CD8-positive, alpha-beta memory T cell (primary cell): ENCODE measurements around the gene PI4K2A. TPM values are rescaled to one million over a fixed set of nuclear protein-coding genes. Genes with fewer than 3 reads are reported as not detected.

Source experiments
- CTCF ChIA-PET: fragments of 350-600 bp; sonication (Branson Sonifier 250); formaldehyde crosslinking; loops from one replicate; lab custom pipeline; 2021; ENCODE audit warnings: antibody characterized with exemption; lab: Charles Lee
- POLR2A ChIA-PET: fragments of 350-600 bp; sonication (Branson Sonifier 250); formaldehyde crosslinking; loops from one replicate; lab custom pipeline; 2021; ENCODE audit warnings: antibody characterized with exemption; lab: Charles Lee
- DNase-seq, 5 donors: peaks; one replicate each; pipeline versions ENCODE4 v3.0.0 to v3.0.0-alpha.2; 2020 to 2022; ENCODE audit warnings: mixed read lengths in 1 of 5
- H3K27ac ChIP-seq: one replicate; pipeline ENCODE4 v1.7.0; 2013; ENCODE audit warnings: low read depth, mild to moderate bottlenecking, low read length, moderate library complexity
- H3K27me3 ChIP-seq: 2 replicates; pipeline ENCODE4 v1.7.0; 2013; ENCODE audit warnings: low read length, mild to moderate bottlenecking; ENCODE audit not compliant: insufficient read depth, poor library complexity, severe bottlenecking
- H3K36me3 ChIP-seq: 2 replicates; pipeline ENCODE4 v1.7.0; 2013; ENCODE audit warnings: mild to moderate bottlenecking, low read length, moderate library complexity; ENCODE audit not compliant: insufficient read depth
- H3K4me1 ChIP-seq: 2 replicates; pipeline ENCODE4 v1.7.0; 2013; ENCODE audit warnings: mild to moderate bottlenecking, low read length, moderate library complexity; ENCODE audit not compliant: insufficient read depth
- H3K4me3 ChIP-seq: 2 replicates; pipeline ENCODE4 v1.7.0; 2013; ENCODE audit warnings: mild to moderate bottlenecking, low read length
- H3K9me3 ChIP-seq: 2 replicates; pipeline ENCODE4 v1.7.0; 2013; ENCODE audit warnings: mild to moderate bottlenecking, low read length
- H3K27ac Mint-ChIP-seq, 8 donors: one replicate each; pipeline ENCODE4 v1.8.0; 2020 to 2021; ENCODE audit warnings: mixed read lengths in 8 of 8, mild to moderate bottlenecking in 6 of 8, inconsistent platforms in 3 of 8, moderate library complexity in 3 of 8
- H3K27me3 Mint-ChIP-seq, 2 donors: one replicate each; pipeline ENCODE4 v1.8.0; 2020 to 2021; ENCODE audit warnings: mixed read lengths in 2 of 2, mild to moderate bottlenecking in 1 of 2, moderate library complexity in 1 of 2
- H3K36me3 Mint-ChIP-seq, 3 donors: one replicate each; pipeline ENCODE4 v1.8.0; 2020 to 2021; ENCODE audit warnings: mixed read lengths in 3 of 3, inconsistent platforms in 1 of 3, mild to moderate bottlenecking in 1 of 3
- H3K4me1 Mint-ChIP-seq, 3 donors: one replicate each; pipeline ENCODE4 v1.8.0; 2020 to 2021; ENCODE audit warnings: mixed read lengths in 3 of 3, inconsistent platforms in 1 of 3, mild to moderate bottlenecking in 1 of 3
- H3K4me3 Mint-ChIP-seq, 7 donors: one replicate each; pipeline ENCODE4 v1.8.0; 2020 to 2021; ENCODE audit warnings: mixed read lengths in 7 of 7, mild to moderate bottlenecking in 6 of 7, moderate library complexity in 4 of 7, inconsistent platforms in 2 of 7
- H3K9me3 Mint-ChIP-seq, 5 donors: one replicate each; pipeline ENCODE4 v1.8.0; 2020 to 2022; ENCODE audit warnings: mixed read lengths in 5 of 5, mild to moderate bottlenecking in 3 of 5, moderate library complexity in 2 of 5, inconsistent platforms in 1 of 5
- polyA plus RNA-seq: library from polyadenylated mRNA; unstranded; fragments of 300-500 nt; fragmentation: Illumina TruSeq; gene quantifications from one replicate; pipeline ENCODE4 v1.2.3, GENCODE V29; 2021
- total RNA-seq, 2 experiments: library from RNA; stranded (reverse); gene quantifications; one replicate each; pipeline ENCODE4 v1.2.3, GENCODE V29; 2021

The PI4K2A gene
- total and polyA plus RNA-seq, 3 experiments from 2014 or later, result 11.4 to 15.9 (median 15.6) TPM

DNA sequence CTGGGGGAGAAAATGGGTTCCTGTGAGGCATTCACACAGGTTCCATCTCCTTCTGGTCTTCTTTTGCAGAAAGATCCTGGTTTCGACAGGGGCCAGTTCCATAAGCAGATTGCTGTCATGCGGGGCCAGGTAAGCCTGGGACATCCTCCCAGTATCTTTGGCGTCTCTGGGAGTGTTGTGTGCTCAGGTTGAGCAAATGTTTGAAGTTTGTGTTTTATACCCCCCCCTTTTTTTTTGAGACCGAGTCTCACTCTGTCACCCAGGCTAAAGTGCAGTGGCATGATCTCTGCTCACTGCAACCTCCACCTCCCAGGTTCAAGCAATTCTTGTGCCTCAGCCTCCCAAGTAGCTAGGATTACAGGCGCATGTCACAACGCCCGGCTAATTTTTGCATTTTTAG lies 26.5 kb downstream of the PI4K2A start:
- Histone ChIP-seq H3K27ac (no peak overlapping the region), H3K4me3 (no peak overlapping the region), H3K4me1 (no peaks in the 10 kb centered on the region), H3K27me3 (no peaks in the 10 kb centered on the region), H3K9me3 (no peaks in the 10 kb centered on the region), H3K36me3 (peaks cover 12% of the 10 kb centered on the region)
- Mint-ChIP-seq H3K27ac (no peak overlapping the region), H3K4me1 (peaks cover 0 to 12% (median 4%) of the 10 kb centered on the region in 3 donors), H3K36me3 (peaks cover 10 to 70% (median 25%) of the 10 kb centered on the region in 3 donors), H3K4me3 (no peak overlapping the region), H3K27me3 (no peaks in the 10 kb centered on the region), H3K9me3 (no peaks in the 10 kb centered on the region)
- POLR2A ChIA-PET, result no interaction called here
- CTCF ChIA-PET, result no interaction called here
- DNase-seq, result no peak

DNA sequence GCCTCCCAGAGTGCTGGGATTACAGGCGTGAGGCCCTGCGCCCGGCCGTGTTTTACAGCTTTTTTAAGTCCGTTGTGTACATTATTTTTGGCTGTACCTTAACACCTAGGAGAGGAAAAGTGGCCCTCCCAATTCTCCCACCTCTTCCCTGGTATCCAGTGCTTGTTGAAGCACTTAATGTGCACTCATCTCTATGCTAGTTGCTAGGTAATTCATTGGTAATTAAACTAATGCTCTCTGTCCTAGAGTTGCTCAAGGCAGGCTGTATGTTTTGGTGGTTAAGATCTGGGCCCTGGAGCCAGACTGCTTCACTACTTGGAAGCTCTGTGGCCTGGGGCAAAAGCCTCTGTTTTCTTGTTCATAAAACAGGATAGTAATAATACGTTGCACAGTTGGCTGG lies 27.0 kb downstream of the PI4K2A start:
- no peak overlapping the region for H3K27ac ChIP-seq
- CTCF ChIA-PET, result interaction anchor here (0.6 to 2.2 kb wide), 3 partner anchors 10 to 41 kb away, joined by 3 to 6 read pairs (median 6); no protein-coding TSS in a partner anchor
- no peaks in the 10 kb centered on the region for H3K4me1 ChIP-seq
- peaks cover 12% of the 10 kb centered on the region for H3K36me3 ChIP-seq
- no peaks in the 10 kb centered on the region for H3K27me3 ChIP-seq
- no peak overlapping the region for H3K4me3 ChIP-seq
- H3K4me1 Mint-ChIP-seq, result peaks cover 0 to 12% (median 4%) of the 10 kb centered on the region in 3 donors
- no peak overlapping the region for H3K4me3 Mint-ChIP-seq
- H3K36me3 Mint-ChIP-seq, result peaks cover 10 to 69% (median 25%) of the 10 kb centered on the region in 3 donors
- no peaks in the 10 kb centered on the region for H3K27me3 Mint-ChIP-seq
- H3K9me3 ChIP-seq, result no peaks in the 10 kb centered on the region
- no peaks in the 10 kb centered on the region for H3K9me3 Mint-ChIP-seq
- POLR2A ChIA-PET, result no interaction called here
- peak overlapping the region in 3 of 8 donors; percentile 0 to 78 (median 76) for H3K27ac Mint-ChIP-seq
- DNase-seq, result no peak

DNA sequence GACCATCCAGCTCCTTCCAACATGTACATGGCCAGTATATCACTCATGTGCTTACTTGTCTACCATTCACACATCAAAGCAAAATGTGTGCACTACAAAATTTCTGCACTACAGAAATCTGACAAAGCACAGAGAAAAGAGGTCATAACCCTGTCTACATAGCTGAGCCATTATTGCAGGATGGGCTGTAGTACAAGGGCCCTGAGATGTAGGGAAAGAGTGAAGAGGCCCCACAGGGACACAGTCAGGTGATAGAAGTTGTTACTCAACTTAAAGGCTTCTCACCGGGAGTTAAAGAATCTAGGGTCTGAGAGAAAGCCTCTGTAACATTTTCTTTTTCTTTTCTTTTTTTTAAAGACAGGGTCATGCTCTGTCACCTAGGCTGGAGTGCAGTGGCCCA lies 29.1 kb downstream of the PI4K2A start:
- no peaks in the 10 kb centered on the region for H3K27me3 ChIP-seq
- POLR2A ChIA-PET, result interaction anchor here (1.0 to 1.5 kb wide), 2 partner anchors 17 to 36 kb away, joined by 3 to 4 read pairs; partner anchors contain the start of gene AVPI1
- CTCF ChIA-PET, result interaction anchor here (1.0 to 2.2 kb wide), 2 partner anchors 8 to 63 kb away, joined by 4 to 6 read pairs; no protein-coding TSS in a partner anchor

DNA sequence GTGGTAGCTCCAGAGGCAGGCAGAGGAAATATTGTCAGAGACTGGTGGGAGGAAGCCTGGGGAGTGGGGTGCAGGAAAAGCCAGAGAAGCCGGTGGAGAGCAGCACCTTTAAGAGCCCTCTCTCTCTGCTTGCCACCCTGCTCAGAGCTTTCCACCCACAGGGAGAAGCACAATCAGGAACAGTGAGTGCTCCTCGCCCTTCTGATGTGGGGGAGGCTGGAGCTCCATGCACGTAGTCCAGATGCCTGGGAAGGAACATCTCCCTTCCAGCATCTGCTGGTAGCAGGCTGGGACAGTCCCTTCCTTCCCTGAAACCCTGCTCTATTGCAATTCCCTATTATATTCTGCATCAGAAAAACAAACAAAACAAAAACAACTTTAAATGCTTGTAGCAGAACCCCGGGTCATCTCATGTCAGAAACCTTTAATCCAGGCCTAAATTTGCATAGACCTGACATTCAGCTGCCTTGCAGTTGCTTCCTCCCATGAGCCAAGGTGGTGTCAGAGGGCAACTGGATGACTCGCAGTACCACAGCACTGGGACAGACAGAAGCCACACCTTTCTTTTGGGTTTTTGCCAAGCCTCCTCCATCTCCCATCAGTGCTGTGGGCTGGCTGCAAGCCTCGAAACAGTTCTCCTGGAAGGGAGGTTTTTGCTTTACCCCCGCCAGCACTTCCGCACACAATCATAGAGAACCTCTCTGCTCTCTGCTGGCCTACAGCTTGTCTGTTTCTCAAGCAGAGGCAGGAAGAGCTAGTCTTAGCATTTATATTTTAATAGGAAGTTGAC lies 33.5 kb downstream of the PI4K2A start:
- Mint-ChIP-seq H3K4me1 (no peaks in the 10 kb centered on the region), H3K4me3 (peak overlapping the region in 1 of 7 donors; percentile 18), H3K9me3 (no peaks in the 10 kb centered on the region), H3K27ac (no peak overlapping the region), H3K36me3 (peaks cover 4 to 61% (median 7%) of the 10 kb centered on the region in 3 donors), H3K27me3 (no peaks in the 10 kb centered on the region)
- CTCF ChIA-PET, result interaction anchor here (1.3 to 7.4 kb wide), 2 partner anchors 28 to 59 kb away, joined by 4 to 119 read pairs; partner anchors contain the start of gene ZFYVE27
- Histone ChIP-seq H3K27me3 (no peaks in the 10 kb centered on the region), H3K4me3 (no peak overlapping the region), H3K36me3 (peaks cover 15% of the 10 kb centered on the region), H3K27ac (no peak overlapping the region), H3K4me1 (no peaks in the 10 kb centered on the region), H3K9me3 (no peaks in the 10 kb centered on the region)
- POLR2A ChIA-PET, result no interaction called here
- no peak for DNase-seq

More for the DNA sequence above, 29.1 kb downstream of the PI4K2A start:
- H3K36me3 Mint-ChIP-seq, result peaks cover 14 to 68% (median 16%) of the 10 kb centered on the region in 3 donors
- H3K27ac Mint-ChIP-seq, result peak overlapping the region in 4 of 8 donors; percentile 7 to 67 (median 42)
- H3K27me3 Mint-ChIP-seq, result no peaks in the 10 kb centered on the region
- H3K4me1 Mint-ChIP-seq, result peaks cover 0 to 12% (median 4%) of the 10 kb centered on the region in 3 donors
- Histone ChIP-seq H3K4me1 (no peaks in the 10 kb centered on the region), H3K27ac (no peak overlapping the region), H3K4me3 (no peak overlapping the region), H3K9me3 (no peaks in the 10 kb centered on the region), H3K36me3 (peaks cover 25% of the 10 kb centered on the region)
- H3K4me3 Mint-ChIP-seq, result no peak overlapping the region
- DNase-seq, result no peak
- H3K9me3 Mint-ChIP-seq, result no peaks in the 10 kb centered on the region

DNA sequence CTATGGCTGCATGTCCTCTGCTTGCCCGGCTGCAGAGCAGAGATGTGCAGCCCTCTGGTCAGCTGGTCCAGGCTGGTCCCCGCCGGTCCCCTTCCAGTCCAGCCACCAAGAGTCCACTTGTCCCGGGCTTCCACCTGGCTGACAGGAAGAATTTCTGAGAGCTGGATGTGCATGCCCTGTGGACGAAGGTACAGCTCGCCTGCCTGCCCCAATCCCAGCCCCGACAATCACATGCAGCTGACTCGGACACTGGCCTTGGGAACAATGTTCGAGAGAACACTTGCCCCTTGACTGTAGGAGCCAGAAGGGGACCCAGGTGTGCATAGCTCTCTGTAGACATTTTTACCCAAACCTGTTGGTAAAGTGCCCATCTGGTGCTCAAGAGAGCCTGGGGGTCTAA lies 34.8 kb downstream of the PI4K2A start:
- Histone ChIP-seq H3K4me3 (no peak overlapping the region), H3K9me3 (no peaks in the 10 kb centered on the region), H3K4me1 (no peaks in the 10 kb centered on the region), H3K36me3 (peaks cover 15% of the 10 kb centered on the region), H3K27me3 (no peaks in the 10 kb centered on the region), H3K27ac (no peak overlapping the region)
- H3K4me3 Mint-ChIP-seq, result no peak overlapping the region
- H3K27me3 Mint-ChIP-seq, result no peaks in the 10 kb centered on the region
- peaks cover 3 to 56% (median 7%) of the 10 kb centered on the region in 3 donors for H3K36me3 Mint-ChIP-seq
- DNase-seq, result no peak
- CTCF ChIA-PET, result interaction anchor here (0.9 to 7.4 kb wide), 8 partner anchors 9 to 77 kb away, joined by 3 to 119 read pairs (median 4); partner anchors contain the start of genes AVPI1, MARVELD1 and ZFYVE27
- H3K27ac Mint-ChIP-seq, result peak overlapping the region in 1 of 8 donors; percentile 42
- no peaks in the 10 kb centered on the region for H3K9me3 Mint-ChIP-seq
- POLR2A ChIA-PET, result no interaction called here
- H3K4me1 Mint-ChIP-seq, result no peaks in the 10 kb centered on the region

DNA sequence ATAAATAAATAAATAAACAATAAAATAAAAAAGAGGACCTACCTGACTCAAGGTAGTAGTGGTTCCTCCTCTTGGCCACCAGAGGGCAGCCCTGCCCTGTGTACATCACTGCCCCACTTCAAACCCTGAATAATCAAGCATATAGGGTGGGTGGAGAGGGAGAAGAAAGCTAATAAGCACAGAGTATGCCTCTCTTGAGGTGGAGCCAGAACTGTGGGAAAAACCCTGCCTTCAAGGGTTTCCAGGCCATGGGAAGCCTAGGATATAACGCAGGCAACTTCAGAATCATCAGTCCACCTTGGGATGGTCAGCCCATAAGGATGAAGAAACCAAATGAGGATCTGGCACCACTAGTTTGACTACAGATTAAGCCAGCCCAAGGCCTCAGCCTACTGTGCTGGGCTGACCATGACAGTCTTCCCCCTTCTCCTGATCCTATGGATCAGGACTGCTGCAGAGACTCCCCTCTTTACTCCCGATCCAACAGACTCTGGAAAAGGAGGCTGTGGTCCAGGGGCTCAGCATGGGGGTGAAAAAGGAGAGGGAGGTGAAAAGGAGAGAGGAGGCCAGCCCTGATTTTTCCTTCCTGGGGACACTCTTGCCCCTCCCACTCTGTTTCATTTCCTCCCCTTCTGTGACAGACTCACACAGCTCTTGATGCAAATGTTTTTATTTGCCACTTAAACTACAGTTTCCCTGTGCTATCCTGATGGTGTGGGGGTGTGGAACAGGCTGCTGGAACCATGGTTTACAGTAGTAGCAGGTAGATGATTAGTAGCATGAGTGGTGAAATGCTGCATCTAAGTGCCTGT lies 36.5 kb downstream of the PI4K2A start:
- POLR2A ChIA-PET, result interaction anchor here (1.3 kb wide), 1 partner anchor 10 kb away, joined by 5 read pairs; the partner anchor contains the start of gene AVPI1

DNA sequence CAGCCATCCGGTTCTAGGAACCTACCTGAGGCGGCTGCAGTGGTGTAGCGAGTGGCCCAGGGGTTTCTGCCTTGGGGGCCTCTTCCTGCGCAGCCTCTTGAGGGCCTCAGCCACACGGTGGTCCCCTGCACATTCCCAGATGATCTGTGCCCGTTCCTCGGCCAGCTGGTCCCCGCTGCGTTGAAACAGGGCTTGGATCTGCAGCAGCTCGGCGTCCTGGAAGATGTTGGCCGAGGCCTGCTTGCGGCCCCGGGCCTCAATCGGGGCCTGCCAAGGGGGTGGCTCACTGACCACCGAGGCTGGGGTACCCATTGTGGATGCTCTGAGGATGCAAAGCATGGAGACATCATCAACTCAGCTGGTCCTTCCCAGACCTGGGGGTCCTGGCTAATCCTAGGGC lies 39.1 kb downstream of the PI4K2A start:
- H3K27ac Mint-ChIP-seq, result no peak overlapping the region
- Histone ChIP-seq H3K27ac (no peak overlapping the region), H3K4me1 (no peaks in the 10 kb centered on the region), H3K27me3 (no peaks in the 10 kb centered on the region), H3K36me3 (peaks cover 1% of the 10 kb centered on the region), H3K9me3 (no peaks in the 10 kb centered on the region), H3K4me3 (no peak overlapping the region)
- peaks cover 2 to 26% (median 4%) of the 10 kb centered on the region in 3 donors for H3K36me3 Mint-ChIP-seq
- H3K27me3 Mint-ChIP-seq, result no peaks in the 10 kb centered on the region
- H3K4me3 Mint-ChIP-seq, result no peak overlapping the region
- H3K4me1 Mint-ChIP-seq, result peaks cover 0 to 4% (median 0%) of the 10 kb centered on the region in 3 donors
- no peaks in the 10 kb centered on the region for H3K9me3 Mint-ChIP-seq
- DNase-seq, result no peak
- ChIA-PET CTCF (interaction anchor here (1.2 to 7.4 kb wide), 3 partner anchors 20 to 53 kb away, joined by 3 to 119 read pairs (median 5); partner anchors contain the start of gene ZFYVE27), POLR2A (no interaction called here)

More for the DNA sequence above, 36.5 kb downstream of the PI4K2A start:
- Mint-ChIP-seq H3K27ac (peak overlapping the region in 3 of 8 donors; percentile 10 to 72 (median 58)), H3K36me3 (peaks cover 3 to 47% (median 7%) of the 10 kb centered on the region in 3 donors), H3K27me3 (no peaks in the 10 kb centered on the region), H3K4me3 (no peak overlapping the region), H3K4me1 (no peaks in the 10 kb centered on the region), H3K9me3 (no peaks in the 10 kb centered on the region)
- H3K4me1 ChIP-seq, result no peaks in the 10 kb centered on the region
- H3K27ac ChIP-seq, result no peak overlapping the region
- H3K4me3 ChIP-seq, result no peak overlapping the region
- no peaks in the 10 kb centered on the region for H3K27me3 ChIP-seq
- CTCF ChIA-PET, result interaction anchor here (0.9 to 7.4 kb wide), 13 partner anchors 9 to 175 kb away, joined by 3 to 119 read pairs (median 5); partner anchors contain the start of genes AVPI1, MARVELD1 and ZFYVE27
- peak; percentile 21 to 62 (median 42) for DNase-seq
- peaks cover 15% of the 10 kb centered on the region for H3K36me3 ChIP-seq
- H3K9me3 ChIP-seq, result no peaks in the 10 kb centered on the region
